Chondrocyte (in vitro differentiated cells): ENCODE results near the gene PORCN. TPM values are rescaled to one million over a fixed set of nuclear protein-coding genes. Genes with fewer than 3 reads are reported as not detected.

Experiments used
- DNase-seq: peaks from one replicate; pipeline ENCODE4 v3.0.0; 2021; ENCODE audit warnings: mixed read lengths, low spot score
- H3K27ac Mint-ChIP-seq: one replicate; pipeline ENCODE4 v1.8.0; 2021; ENCODE audit warnings: mild to moderate bottlenecking, moderate library complexity, mixed read lengths; ENCODE audit not compliant: unreplicated experiment
- H3K27me3 Mint-ChIP-seq: 2 replicates; pipeline ENCODE4 v1.8.0; 2021; ENCODE audit warnings: low read depth, mixed read lengths
- H3K36me3 Mint-ChIP-seq: 2 replicates; pipeline ENCODE4 v1.8.0; 2021; ENCODE audit warnings: low read depth, mixed read lengths
- H3K4me1 Mint-ChIP-seq: 2 replicates; pipeline ENCODE4 v1.8.0; 2021; ENCODE audit warnings: low read depth, mild to moderate bottlenecking, mixed read lengths
- H3K4me3 Mint-ChIP-seq: one replicate; pipeline ENCODE4 v1.8.0; 2021; ENCODE audit warnings: mild to moderate bottlenecking, moderate library complexity, mixed read lengths; ENCODE audit not compliant: unreplicated experiment
- H3K9me3 Mint-ChIP-seq: 2 replicates; pipeline ENCODE4 v1.8.0; 2021; ENCODE audit warnings: low read depth, mixed read lengths
- CTCF ChIP-seq: fragments of 200-600 bp; sonication (generic); IDR thresholded peaks from 2 replicates; pipeline ENCODE4 v1.5.0; 2021; ENCODE audit warnings: antibody characterized with exemption, mild to moderate bottlenecking, moderate library complexity
- total RNA-seq: library from RNA; stranded (reverse); gene quantifications from 3 replicates; pipeline ENCODE4 v1.2.1, GENCODE V29; 2021

Gene PORCN
- total RNA-seq, 1 donor from 2014 or later: 12.5 TPM

DNA sequence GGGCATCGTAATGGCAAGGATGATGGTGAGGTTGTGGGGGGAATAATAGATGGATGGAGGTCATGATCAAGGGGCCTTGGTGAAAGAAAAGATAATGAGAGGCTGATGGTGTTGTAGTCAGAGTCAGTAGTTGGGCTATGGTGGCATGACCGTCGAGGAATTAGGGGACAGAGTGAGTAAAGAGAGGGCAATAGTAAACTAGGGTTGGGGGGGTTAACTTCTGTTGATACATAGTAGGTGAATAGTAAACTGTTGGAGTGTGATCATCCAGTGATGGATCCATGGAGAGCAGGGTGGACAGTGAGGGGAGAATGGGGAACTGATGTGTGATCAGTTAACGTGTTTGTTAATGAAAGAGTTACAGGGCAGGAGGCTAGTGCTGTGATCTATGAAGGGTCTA, 31.9 kb upstream of the PORCN start:
- no peak for TF ChIP-seq CTCF
- no peaks in the 10 kb centered on the region for H3K27me3 Mint-ChIP-seq
- peaks cover 11% of the 10 kb centered on the region for H3K9me3 Mint-ChIP-seq
- peaks cover 11% of the 10 kb centered on the region for H3K36me3 Mint-ChIP-seq
- DNase-seq: no peak
- peak overlapping the region; percentile 95 for H3K27ac Mint-ChIP-seq
- H3K4me1 Mint-ChIP-seq: peaks cover 39% of the 10 kb centered on the region
- H3K4me3 Mint-ChIP-seq: peak overlapping the region; percentile 96

DNA sequence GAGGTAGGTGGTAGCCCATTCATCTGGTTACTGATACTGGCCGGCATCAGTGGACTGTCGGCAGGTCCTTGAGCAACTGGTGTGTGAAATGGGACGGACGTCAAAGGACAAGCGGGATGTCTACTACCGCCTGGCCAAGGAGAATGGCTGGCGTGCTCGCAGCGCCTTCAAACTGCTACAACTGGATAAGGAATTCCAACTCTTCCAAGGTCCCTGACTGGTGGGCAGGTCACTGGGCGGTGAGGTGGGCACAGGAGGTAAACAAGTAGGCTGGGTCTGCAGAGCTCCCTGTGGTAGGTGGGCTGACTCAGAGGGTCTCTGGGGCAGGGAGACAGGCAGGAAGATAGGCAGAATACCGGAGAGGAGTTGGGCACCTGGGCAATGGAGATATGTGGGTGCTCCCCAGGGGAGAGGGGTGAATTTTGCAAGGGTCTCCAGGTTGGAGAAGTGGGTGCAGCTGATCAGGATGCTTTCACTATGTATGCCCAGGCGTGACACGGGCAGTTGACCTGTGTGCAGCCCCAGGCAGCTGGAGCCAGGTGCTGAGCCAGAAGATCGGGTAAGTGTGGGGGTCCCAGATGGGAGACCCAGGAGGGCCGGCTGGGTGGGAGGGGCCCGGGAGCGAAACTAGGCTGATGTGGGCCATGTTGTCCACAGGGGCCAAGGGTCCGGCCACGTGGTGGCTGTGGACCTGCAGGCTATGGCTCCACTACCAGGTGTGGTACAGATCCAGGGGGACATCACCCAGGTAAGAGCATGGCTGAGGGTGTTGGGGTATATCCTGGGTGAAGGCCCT, 30.6 kb upstream of the PORCN start:
- Mint-ChIP-seq H3K27ac (peak overlapping the region; percentile 64), H3K4me1 (peaks cover 33% of the 10 kb centered on the region), H3K36me3 (peaks cover 14% of the 10 kb centered on the region), H3K9me3 (peaks cover 9% of the 10 kb centered on the region), H3K4me3 (peak overlapping the region; percentile 96), H3K27me3 (no peaks in the 10 kb centered on the region)
- no peak for TF ChIP-seq CTCF
- DNase-seq: no peak

GRCh38 chrX:48478806-48479205, 30.0 kb upstream of the PORCN start:
- Mint-ChIP-seq H3K4me3 (no peak overlapping the region), H3K9me3 (peaks cover 9% of the 10 kb centered on the region), H3K27ac (peak overlapping the region; percentile 4), H3K36me3 (peaks cover 14% of the 10 kb centered on the region), H3K27me3 (no peaks in the 10 kb centered on the region), H3K4me1 (peaks cover 28% of the 10 kb centered on the region)
- no peak for TF ChIP-seq CTCF
- no peak for DNase-seq

GRCh38 chrX:48480142-48480541, 28.6 kb upstream of the PORCN start:
- no peaks in the 10 kb centered on the region for H3K27me3 Mint-ChIP-seq
- no peak for DNase-seq
- peaks cover 9% of the 10 kb centered on the region for H3K9me3 Mint-ChIP-seq
- H3K27ac Mint-ChIP-seq: peak overlapping the region; percentile 12
- H3K36me3 Mint-ChIP-seq: peaks cover 14% of the 10 kb centered on the region
- no peak for TF ChIP-seq CTCF
- H3K4me3 Mint-ChIP-seq: no peak overlapping the region
- H3K4me1 Mint-ChIP-seq: peaks cover 22% of the 10 kb centered on the region

DNA sequence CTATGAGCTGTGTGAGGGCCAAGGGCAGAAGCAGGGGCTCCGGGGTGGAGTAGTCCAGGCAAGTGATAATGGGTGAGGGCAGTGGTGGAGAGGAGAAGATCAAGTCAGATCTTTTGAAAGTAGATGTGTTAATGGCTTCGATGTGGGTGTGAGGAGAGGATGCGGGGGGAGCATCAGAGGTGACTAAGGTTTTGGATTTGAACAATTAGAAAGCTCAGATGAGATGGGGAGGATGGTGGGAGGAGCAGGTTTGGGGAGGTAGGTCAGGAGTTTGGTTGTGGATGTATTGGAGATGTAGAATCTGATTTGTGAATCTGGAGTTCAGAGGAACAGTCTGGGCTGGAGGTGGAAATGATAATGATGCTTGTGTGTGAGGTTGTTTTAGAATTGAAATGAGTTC, 28.2 kb upstream of the PORCN start:
- no peak for TF ChIP-seq CTCF
- H3K4me3 Mint-ChIP-seq: no peak overlapping the region
- no peaks in the 10 kb centered on the region for H3K27me3 Mint-ChIP-seq
- peaks cover 20% of the 10 kb centered on the region for H3K4me1 Mint-ChIP-seq
- peak overlapping the region; percentile 58 for H3K27ac Mint-ChIP-seq
- no peak for DNase-seq
- peaks cover 14% of the 10 kb centered on the region for H3K36me3 Mint-ChIP-seq
- peaks cover 9% of the 10 kb centered on the region for H3K9me3 Mint-ChIP-seq
